NK-92 (cell line): ENCODE measurements around the gene GOLT1A.

Experiments used
- DNase-seq: peaks from one replicate; lab custom pipeline; 2025; ENCODE audit not compliant: unreplicated experiment; lab: John Stamatoyannopoulos, UW

The GOLT1A gene

GRCh38 chr1:204219971-204220616 lies 6.3 kb upstream of the GOLT1A start:
- DNase-seq = no peak

- no peak for DNase-seq
Observed at GRCh38 chr1:204218552-204218951, 4.8 kb upstream of the GOLT1A start.

- no peak for DNase-seq
Observed at GRCh38 chr1:204217648-204218000, 3.8 kb upstream of the GOLT1A start.

GRCh38 chr1:204216880-204217647 lies 3.3 kb upstream of the GOLT1A start:
- DNase-seq = no peak

GRCh38 chr1:204216236-204216635 lies 2.4 kb upstream of the GOLT1A start:
- DNase-seq = no peak

- DNase-seq = no peak
Observed at GRCh38 chr1:204212715-204213114, 1.1 kb downstream of the GOLT1A start.

- DNase-seq = no peak
Observed at GRCh38 chr1:204211046-204211445, 2.7 kb downstream of the GOLT1A start.

- DNase-seq = no peak
Observed at GRCh38 chr1:204207136-204207616, 6.6 kb downstream of the GOLT1A start.

GRCh38 chr1:204206121-204206520 lies 7.7 kb downstream of the GOLT1A start:
- no peak for DNase-seq

- DNase-seq = no peak
Observed at GRCh38 chr1:204205486-204205885, 8.3 kb downstream of the GOLT1A start.

- DNase-seq = no peak
Observed at GRCh38 chr1:204204944-204205343, 8.8 kb downstream of the GOLT1A start.

- DNase-seq = no peak
Observed at GRCh38 chr1:204203206-204203767, 10.5 kb downstream of the GOLT1A start.

GRCh38 chr1:204202481-204202880 lies 11.3 kb downstream of the GOLT1A start:
- DNase-seq = no peak

GRCh38 chr1:204201348-204202040 lies 12.3 kb downstream of the GOLT1A start:
- no peak for DNase-seq

GRCh38 chr1:204199579-204199978 lies 14.2 kb downstream of the GOLT1A start:
- no peak for DNase-seq

GRCh38 chr1:204198348-204199340 lies 15.1 kb downstream of the GOLT1A start:
- no peak for DNase-seq

GRCh38 chr1:204197068-204197467 lies 16.7 kb downstream of the GOLT1A start:
- no peak for DNase-seq

GRCh38 chr1:204196068-204196795 lies 17.6 kb downstream of the GOLT1A start, which contains the start of gene KISS1:
Gene KISS1 (minus strand): TSS chr1:204196491. CDS start chr1:204192876, 3,615 bp downstream.
- no peak for DNase-seq

GRCh38 chr1:204194771-204195170 lies 19.0 kb downstream of the GOLT1A start:
- DNase-seq = no peak

GRCh38 chr1:204194080-204194479 lies 19.7 kb downstream of the GOLT1A start:
- DNase-seq = no peak
